Measurements from ENCODE around the gene EHMT1. TPM values are rescaled to one million over a fixed set of nuclear protein-coding genes. Genes with fewer than 3 reads are reported as not detected.

EHMT1 gene
- polyA plus RNA-seq, 1 of the 3 experiments (the other 2 are of a cell fraction): 39.5 TPM

- no peaks in the 10 kb centered on the region for H3K4me1 ChIP-seq (ENCODE audit: control insufficient read depth in 1 of 2, insufficient read depth in 2 of 2, low read depth in 1 of 2, low read length in 1 of 2)
- H3K27me3 ChIP-seq (ENCODE audit: insufficient read depth): no peaks in the 10 kb centered on the region
- WGBS (ENCODE audit: low lambda C conversion rate): 94% methylated on average over 35 of the region's 73 CpGs
- H3K9me2 ChIP-seq: no peaks in the 10 kb centered on the region
- H3K27ac ChIP-seq (ENCODE audit: low read depth in 2 of 2, low read length in 1 of 2): no peak overlapping the region
- no peaks in the 10 kb centered on the region for H3K9me3 ChIP-seq
- ChIA-PET CTCF (no interaction called here), POLR2A (no interaction called here)
- no peak overlapping the region for H3K4me2 ChIP-seq
- no peak for DNase-seq
- H3K36me3 ChIP-seq (replicated peaks in 1 of 2; ENCODE audit: control insufficient read depth in 1 of 2, insufficient read depth in 2 of 2, low read length in 1 of 2): peaks cover 7 to 55% of the 10 kb centered on the region in 2 experiments
- no peak overlapping the region for H3K9ac ChIP-seq
- no peak overlapping the region for H2AFZ ChIP-seq (ENCODE audit: low read depth)
- no peaks in the 10 kb centered on the region for H3F3A ChIP-seq (replicated peaks; ENCODE audit: insufficient read depth)
- TF ChIP-seq FOXM1 (IDR thresholded peaks at IDR 0.05; ENCODE audit: low read depth) (no peak), USF2 (IDR thresholded peaks at IDR 0.05; ENCODE audit: borderline replicate concordance, low read depth, low read length) (no peak), PBX3 (IDR thresholded peaks at IDR 0.05) (no peak)
- H3K4me3 ChIP-seq (ENCODE audit: low read depth in 2 of 2, low read length in 1 of 2): no peak overlapping the region
- no peaks in the 10 kb centered on the region for H3K79me2 ChIP-seq (ENCODE audit: insufficient read depth)
- H4K20me1 ChIP-seq (ENCODE audit: insufficient read depth): 0 out of 2 replicates have a peak, but pooled peaks cover 14% of the 10 kb centered on the region
Observed at GRCh38 chr9:137833721-137834613, 215.2 kb downstream of the EHMT1 start.

GRCh38 chr9:137834846-137835546 is 216.2 kb downstream of the EHMT1 start:
- ChIA-PET CTCF (no interaction called here), POLR2A (no interaction called here)
- no peak overlapping the region for H3K27ac ChIP-seq (ENCODE audit: low read depth in 2 of 2, low read length in 1 of 2)
- H3K27me3 ChIP-seq (ENCODE audit: insufficient read depth): no peaks in the 10 kb centered on the region
- H3F3A ChIP-seq (replicated peaks; ENCODE audit: insufficient read depth): no peaks in the 10 kb centered on the region
- H2AFZ ChIP-seq (ENCODE audit: low read depth): no peak overlapping the region
- H3K4me2 ChIP-seq: no peak overlapping the region
- H3K79me2 ChIP-seq (ENCODE audit: insufficient read depth): no peaks in the 10 kb centered on the region
- peaks cover 0 to 47% of the 10 kb centered on the region in 2 experiments for H3K36me3 ChIP-seq (replicated peaks in 1 of 2; ENCODE audit: control insufficient read depth in 1 of 2, insufficient read depth in 2 of 2, low read length in 1 of 2)
- H3K9ac ChIP-seq: no peak overlapping the region
- DNase-seq: no peak
- H4K20me1 ChIP-seq (ENCODE audit: insufficient read depth): 0 out of 2 replicates have a peak, but pooled peaks cover 8% of the 10 kb centered on the region
- 94% methylated on average over 41 of the region's 66 CpGs for WGBS (ENCODE audit: low lambda C conversion rate)
- H3K9me3 ChIP-seq: no peaks in the 10 kb centered on the region
- H3K4me3 ChIP-seq (ENCODE audit: low read depth in 2 of 2, low read length in 1 of 2): no peak overlapping the region
- H3K4me1 ChIP-seq (ENCODE audit: control insufficient read depth in 1 of 2, insufficient read depth in 2 of 2, low read depth in 1 of 2, low read length in 1 of 2): no peaks in the 10 kb centered on the region
- no peaks in the 10 kb centered on the region for H3K9me2 ChIP-seq
- TF ChIP-seq CHD2 (IDR thresholded peaks at IDR 0.05; ENCODE audit: low read length, partially characterized antibody) (no peak), CTCF (IDR thresholded peaks at IDR 0.05) (no peak), RXRA (IDR thresholded peaks at IDR 0.05; ENCODE audit: borderline replicate concordance, low read depth) (no peak), FOXJ3 (CRISPR knock-in tag; IDR thresholded peaks at IDR 0.05) (no peak), USF1 (IDR thresholded peaks at IDR 0.05; ENCODE audit: borderline replicate concordance, low read depth) (no peak), RCOR1 (IDR thresholded peaks at IDR 0.05; ENCODE audit: low read length) (no peak), EP300 (IDR thresholded peaks at IDR 0.05; ENCODE audit: borderline replicate concordance in 1 of 2, low read depth in 1 of 2, low read length in 1 of 2) (no peak), MAX (IDR thresholded peaks at IDR 0.05; ENCODE audit: low read depth) (no peak), ZBTB33 (IDR thresholded peaks at IDR 0.05; ENCODE audit: borderline replicate concordance, low read depth) (no peak), SMC3 (IDR thresholded peaks at IDR 0.05; ENCODE audit: low read depth, low read length) (no peak)
